Measurements from ENCODE around the gene THUMPD2.

Gene THUMPD2

GRCh38 chr2:39720970-39721369 lies 58.1 kb downstream of the THUMPD2 start:
- no peak overlapping the region for H2AFZ ChIP-seq (ENCODE audit: low read length)
- no peaks in the 10 kb centered on the region for H3K36me3 ChIP-seq (replicated peaks; ENCODE audit: insufficient read depth, low read length)
- H3K4me1 ChIP-seq (ENCODE audit: low read length) = no peaks in the 10 kb centered on the region
- DNase-seq = no peak
- H3K9me2 ChIP-seq (replicated peaks; ENCODE audit: insufficient read depth, low read length) = no peaks in the 10 kb centered on the region
- no peaks in the 10 kb centered on the region for H3K9me3 ChIP-seq (replicated peaks; ENCODE audit: insufficient read depth, low read length)
- H3K27ac ChIP-seq (ENCODE audit: low read length) = no peak overlapping the region
- H3K4me3 ChIP-seq (ENCODE audit: low read length) = no peak overlapping the region
- H3K9ac ChIP-seq (ENCODE audit: low read length) = no peak overlapping the region
- no peaks in the 10 kb centered on the region for H3K79me2 ChIP-seq (ENCODE audit: low read length)
- no peak for TF ChIP-seq EZH2phosphoT487 (IDR thresholded peaks at IDR 0.05; ENCODE audit: low read length)
- no peak for TF ChIP-seq EZH2 (optimal IDR thresholded peaks at IDR 0.05; ENCODE audit: low read depth, low read length)
- no peak for TF ChIP-seq CTCF (IDR thresholded peaks at IDR 0.05; ENCODE audit: low read length)
- H4K20me1 ChIP-seq (ENCODE audit: insufficient read depth, low read length) = no peaks in the 10 kb centered on the region
- no peaks in the 10 kb centered on the region for H3K27me3 ChIP-seq (replicated peaks; ENCODE audit: insufficient read depth, low read length)
- no peak overlapping the region for H3K4me2 ChIP-seq (ENCODE audit: low read depth, low read length)
- no peaks in the 10 kb centered on the region for H3F3A ChIP-seq (ENCODE audit: insufficient read depth, low read length)

DNA sequence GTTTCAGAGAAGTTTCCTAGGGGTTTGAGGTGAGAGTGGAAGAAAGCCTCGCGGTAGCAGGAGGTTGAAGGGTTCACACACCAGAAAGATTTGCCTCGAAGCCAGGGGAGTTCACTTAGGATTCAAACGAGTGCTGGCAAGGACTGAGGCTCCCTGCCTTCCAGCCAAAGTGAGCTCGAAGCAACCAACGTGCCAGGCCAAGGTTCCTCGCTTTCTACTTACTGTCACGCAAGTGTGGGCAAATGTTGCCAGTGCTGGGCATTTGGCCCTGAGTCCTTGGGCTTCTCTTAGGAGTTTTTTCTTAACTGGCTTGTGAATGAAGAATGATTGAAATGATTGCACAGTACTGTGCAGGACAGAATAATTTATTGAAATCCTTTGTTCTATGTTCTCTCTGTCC lies 59.7 kb downstream of the THUMPD2 start:
- Histone ChIP-seq H3K4me3 (ENCODE audit: low read length) (no peak overlapping the region), H3K27ac (ENCODE audit: low read length) (no peak overlapping the region), H3K27me3 (replicated peaks; ENCODE audit: insufficient read depth, low read length) (no peaks in the 10 kb centered on the region), H3F3A (ENCODE audit: insufficient read depth, low read length) (no peaks in the 10 kb centered on the region), H3K9ac (ENCODE audit: low read length) (no peak overlapping the region), H3K79me2 (ENCODE audit: low read length) (no peaks in the 10 kb centered on the region), H3K4me2 (ENCODE audit: low read depth, low read length) (no peak overlapping the region), H3K36me3 (replicated peaks; ENCODE audit: insufficient read depth, low read length) (no peaks in the 10 kb centered on the region), H4K20me1 (ENCODE audit: insufficient read depth, low read length) (no peaks in the 10 kb centered on the region), H3K9me2 (replicated peaks; ENCODE audit: insufficient read depth, low read length) (no peaks in the 10 kb centered on the region), H2AFZ (ENCODE audit: low read length) (no peak overlapping the region), H3K4me1 (ENCODE audit: low read length) (no peaks in the 10 kb centered on the region), H3K9me3 (replicated peaks; ENCODE audit: insufficient read depth, low read length) (no peaks in the 10 kb centered on the region)
- no peak for DNase-seq
- TF ChIP-seq EZH2phosphoT487 (IDR thresholded peaks at IDR 0.05; ENCODE audit: low read length) (no peak), EZH2 (optimal IDR thresholded peaks at IDR 0.05; ENCODE audit: low read depth, low read length) (no peak), CTCF (IDR thresholded peaks at IDR 0.05; ENCODE audit: low read length) (no peak)

- no peaks in the 10 kb centered on the region for H3K36me3 ChIP-seq (replicated peaks; ENCODE audit: insufficient read depth, low read length)
- H3F3A ChIP-seq (ENCODE audit: insufficient read depth, low read length) = no peaks in the 10 kb centered on the region
- no peak overlapping the region for H3K9ac ChIP-seq (ENCODE audit: low read length)
- no peaks in the 10 kb centered on the region for H4K20me1 ChIP-seq (ENCODE audit: insufficient read depth, low read length)
- H3K27ac ChIP-seq (ENCODE audit: low read length) = no peak overlapping the region
- no peaks in the 10 kb centered on the region for H3K27me3 ChIP-seq (replicated peaks; ENCODE audit: insufficient read depth, low read length)
- TF ChIP-seq EZH2 (optimal IDR thresholded peaks at IDR 0.05; ENCODE audit: low read depth, low read length) (no peak), CTCF (IDR thresholded peaks at IDR 0.05; ENCODE audit: low read length) (no peak), EZH2phosphoT487 (IDR thresholded peaks at IDR 0.05; ENCODE audit: low read length) (no peak)
- H2AFZ ChIP-seq (ENCODE audit: low read length) = no peak overlapping the region
- H3K9me3 ChIP-seq (replicated peaks; ENCODE audit: insufficient read depth, low read length) = no peaks in the 10 kb centered on the region
- no peaks in the 10 kb centered on the region for H3K79me2 ChIP-seq (ENCODE audit: low read length)
- H3K4me3 ChIP-seq (ENCODE audit: low read length) = no peak overlapping the region
- H3K9me2 ChIP-seq (replicated peaks; ENCODE audit: insufficient read depth, low read length) = no peaks in the 10 kb centered on the region
- no peak overlapping the region for H3K4me2 ChIP-seq (ENCODE audit: low read depth, low read length)
- DNase-seq = no peak
- H3K4me1 ChIP-seq (ENCODE audit: low read length) = no peaks in the 10 kb centered on the region
These were observed 60.6 kb downstream of the THUMPD2 start for GRCh38 chr2:39718483-39718882.
